ENCODE data around the gene OPA1. TPM values are rescaled to one million over a fixed set of nuclear protein-coding genes. Genes with fewer than 3 reads are reported as not detected.

Gene OPA1
- total RNA-seq, 1 experiment from 2014 or later: 72.0 TPM

DNA sequence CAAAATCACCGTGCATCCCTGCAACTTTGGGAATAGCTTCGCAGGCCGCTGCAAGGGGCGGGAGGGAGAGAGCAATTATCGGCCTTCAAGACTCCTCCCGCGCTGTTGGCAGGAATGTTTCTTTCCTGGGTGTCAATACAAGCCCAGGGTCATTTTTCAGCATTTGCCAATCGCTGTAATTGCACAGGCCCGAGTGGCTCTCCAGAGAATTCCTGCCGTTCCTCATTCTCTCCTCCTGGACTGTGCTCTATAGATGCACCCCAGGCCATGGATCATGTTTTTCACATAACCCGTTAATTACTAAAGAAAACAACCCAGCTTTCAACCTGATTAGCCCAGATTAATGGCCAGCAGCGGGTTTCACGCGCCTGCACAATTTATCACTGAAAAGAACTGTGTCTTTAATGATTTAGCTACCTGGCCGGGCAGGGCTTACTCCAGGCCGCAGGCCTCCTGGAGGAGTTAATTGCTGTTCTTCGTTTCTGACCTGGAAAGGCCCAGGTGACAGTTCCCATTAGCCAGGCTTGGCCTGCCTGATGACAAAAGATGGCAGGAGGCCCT lies 144.3 kb downstream of the OPA1 start:
- Histone ChIP-seq H3K79me2 (ENCODE audit: insufficient read depth, low read length) (no peaks in the 10 kb centered on the region), H4K20me1 (ENCODE audit: insufficient read depth) (no peaks in the 10 kb centered on the region), H3K4me3 (replicated peaks in 1 of 2; ENCODE audit: low read depth in 1 of 2, low read length in 2 of 2) (no peak overlapping the region), H3K36me3 (ENCODE audit: control insufficient read depth in 1 of 2, insufficient read depth in 2 of 2, low read length in 2 of 2) (no peaks in the 10 kb centered on the region), H3K9me3 (ENCODE audit: control insufficient read depth in 1 of 2, insufficient read depth in 1 of 2, low read depth in 1 of 2, low read length in 2 of 2) (no peaks in the 10 kb centered on the region), H3K9me2 (ENCODE audit: insufficient read depth) (no peaks in the 10 kb centered on the region), H3K4me2 (ENCODE audit: low read length) (no peak overlapping the region), H3K27me3 (ENCODE audit: insufficient read depth, low read length) (no peaks in the 10 kb centered on the region), H3K9ac (ENCODE audit: low read length) (no peak overlapping the region), H2AFZ (ENCODE audit: low read depth, low read length, poor library complexity, severe bottlenecking) (no peak overlapping the region), H3K27ac (ENCODE audit: low read depth, low read length) (no peak overlapping the region), H3K4me1 (ENCODE audit: control insufficient read depth in 1 of 2, insufficient read depth in 2 of 2, low read length in 2 of 2) (peaks cover 0 to 9% of the 10 kb centered on the region in 2 experiments; a peak in 2 of 4 replicates)
- intact Hi-C loops (cut with micrococcal nuclease): no loop called here
- ATAC-seq (no peak), DNase-seq (ENCODE audit: low read depth, low spot score) (no peak)
- POLR2A ChIA-PET: no interaction called here
- RAD21 ChIA-PET (ENCODE audit: low non-redundant PET in 1 of 2, low total read pairs in 2 of 2, uncharacterized antibody in 2 of 2, unreplicated experiment in 2 of 2): no interaction called here
- TF ChIP-seq ZFX (IDR thresholded peaks at IDR 0.05): no peak
- TF ChIP-seq, protein P1, sequence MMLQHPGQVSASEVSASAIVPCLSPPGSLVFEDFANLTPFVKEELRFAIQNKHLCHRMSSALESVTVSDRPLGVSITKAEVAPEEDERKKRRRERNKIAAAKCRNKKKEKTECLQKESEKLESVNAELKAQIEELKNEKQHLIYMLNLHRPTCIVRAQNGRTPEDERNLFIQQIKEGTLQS (IDR thresholded peaks at IDR 0.05): no peak
- no peak for TF ChIP-seq YY1 (IDR thresholded peaks at IDR 0.05; ENCODE audit: extremely low read depth, insufficient replicate concordance, low read depth, low read length)
- no peak for TF ChIP-seq CEBPB (IDR thresholded peaks at IDR 0.05; ENCODE audit: low read depth)
- TF ChIP-seq POLR2AphosphoS5 (IDR thresholded peaks at IDR 0.05; ENCODE audit: low read depth, low read length): no peak
- TF ChIP-seq, protein P2, sequence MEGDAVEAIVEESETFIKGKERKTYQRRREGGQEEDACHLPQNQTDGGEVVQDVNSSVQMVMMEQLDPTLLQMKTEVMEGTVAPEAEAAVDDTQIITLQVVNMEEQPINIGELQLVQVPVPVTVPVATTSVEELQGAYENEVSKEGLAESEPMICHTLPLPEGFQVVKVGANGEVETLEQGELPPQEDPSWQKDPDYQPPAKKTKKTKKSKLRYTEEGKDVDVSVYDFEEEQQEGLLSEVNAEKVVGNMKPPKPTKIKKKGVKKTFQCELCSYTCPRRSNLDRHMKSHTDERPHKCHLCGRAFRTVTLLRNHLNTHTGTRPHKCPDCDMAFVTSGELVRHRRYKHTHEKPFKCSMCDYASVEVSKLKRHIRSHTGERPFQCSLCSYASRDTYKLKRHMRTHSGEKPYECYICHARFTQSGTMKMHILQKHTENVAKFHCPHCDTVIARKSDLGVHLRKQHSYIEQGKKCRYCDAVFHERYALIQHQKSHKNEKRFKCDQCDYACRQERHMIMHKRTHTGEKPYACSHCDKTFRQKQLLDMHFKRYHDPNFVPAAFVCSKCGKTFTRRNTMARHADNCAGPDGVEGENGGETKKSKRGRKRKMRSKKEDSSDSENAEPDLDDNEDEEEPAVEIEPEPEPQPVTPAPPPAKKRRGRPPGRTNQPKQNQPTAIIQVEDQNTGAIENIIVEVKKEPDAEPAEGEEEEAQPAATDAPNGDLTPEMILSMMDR (IDR thresholded peaks at IDR 0.05 in 2 of 3, conservative IDR thresholded peaks at IDR 0.05 in 1 of 3; ENCODE audit: borderline replicate concordance in 1 of 3, insufficient read depth in 1 of 3, low read depth in 2 of 3, low read length in 2 of 3): no peak
- TF ChIP-seq POLR2A (IDR thresholded peaks at IDR 0.05; ENCODE audit: borderline replicate concordance, extremely low read depth, insufficient read depth, insufficient read length): no peak
- no peak for TF ChIP-seq SRF (IDR thresholded peaks at IDR 0.05; ENCODE audit: low read depth)
- no peak for TF ChIP-seq ZNF274 (IDR thresholded peaks at IDR 0.05; ENCODE audit: low read depth, low read length)
- TF ChIP-seq CBX3 (IDR thresholded peaks at IDR 0.05; ENCODE audit: low read depth): no peak
- BruUV-seq (replicated peaks): no TSS peak
- CTCF ChIA-PET: no interaction called here

All from HCT116 (cell line).